Limb (tissue), 2 donors: ENCODE results near the gene SOX8.

Source experiments
- DNase-seq, 2 donors: peaks; one replicate each; pipeline ENCODE4 v3.0.0-alpha.2; 2016; ENCODE audit errors: extremely low spot score in 2 of 2

Gene SOX8

DNA sequence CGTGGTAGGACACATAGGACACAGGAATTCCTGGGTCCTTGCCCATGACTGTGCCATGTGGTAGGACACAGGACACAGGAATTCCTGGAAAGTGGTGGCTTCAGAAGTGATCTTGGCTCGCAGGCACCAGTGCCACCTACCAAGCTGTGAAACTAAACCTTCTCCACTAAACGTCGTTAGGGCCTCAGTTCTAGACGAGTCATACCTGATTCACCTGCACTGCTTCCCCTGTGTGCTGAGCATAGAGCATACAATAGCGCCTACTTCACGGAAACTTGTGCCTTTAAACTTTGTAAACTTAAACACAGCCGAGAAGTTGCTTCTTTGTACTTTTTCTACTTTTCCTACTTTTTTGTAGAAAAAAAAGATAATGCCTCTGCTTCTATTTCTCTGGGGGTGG lies 4.8 kb downstream of the SOX8 start:
- DNase-seq = no peak

DNA sequence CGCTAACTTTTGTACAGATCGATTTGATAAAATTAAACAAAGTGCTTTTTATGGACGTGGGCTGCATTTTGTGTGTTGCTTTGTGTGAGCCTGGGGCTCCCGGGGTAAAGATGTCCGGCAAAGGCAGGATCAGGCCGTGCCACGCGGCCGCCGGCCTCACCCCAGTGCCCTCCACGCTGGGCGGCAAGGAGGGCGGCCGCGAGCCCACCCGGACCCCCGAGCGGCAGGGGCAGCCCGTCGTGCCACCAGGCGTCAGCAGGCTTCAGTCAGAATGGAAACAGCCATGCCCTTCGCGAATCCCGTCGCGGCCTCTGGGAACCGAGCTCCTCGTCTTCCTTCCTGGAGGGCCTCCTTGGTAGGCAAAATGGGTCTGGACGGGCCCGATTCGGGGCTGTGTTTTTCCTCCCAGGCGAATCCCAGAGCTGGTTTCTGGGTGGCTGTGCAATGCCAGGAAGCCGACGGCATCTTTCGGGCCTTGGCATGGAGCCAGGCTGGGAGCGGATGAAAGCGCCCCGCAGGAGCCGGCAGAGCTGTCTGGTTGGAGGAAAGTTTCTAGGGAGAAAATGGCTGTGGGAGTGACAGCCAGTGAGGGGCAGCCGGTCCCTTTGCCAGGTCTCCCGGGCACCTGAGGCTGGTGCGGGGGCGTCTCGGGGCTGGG lies 5.5 kb downstream of the SOX8 start:
- DNase-seq = peak in 1 of 2 donors; percentile 80

DNA sequence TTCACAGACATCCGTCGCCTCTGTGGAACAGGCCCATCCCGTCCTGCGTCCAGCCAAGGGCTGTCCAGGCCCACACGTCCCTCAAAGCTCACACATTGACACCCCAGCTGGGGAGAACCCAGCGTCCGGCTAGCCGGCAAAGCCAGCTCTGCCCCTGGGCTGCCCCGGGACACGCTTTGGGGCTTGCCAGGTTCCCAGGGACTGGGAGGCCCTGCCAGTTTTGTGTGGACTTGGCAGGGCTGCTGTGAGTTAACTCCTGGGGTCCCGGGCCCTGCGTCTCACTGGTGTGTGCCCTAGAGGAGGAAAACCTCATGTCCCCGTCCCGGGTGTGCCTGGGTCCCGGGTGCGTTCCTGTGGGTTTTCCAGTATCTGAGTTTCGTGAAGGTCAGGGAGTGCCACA lies 6.3 kb downstream of the SOX8 start:
- DNase-seq = peak in 1 of 2 donors; percentile 64

DNA sequence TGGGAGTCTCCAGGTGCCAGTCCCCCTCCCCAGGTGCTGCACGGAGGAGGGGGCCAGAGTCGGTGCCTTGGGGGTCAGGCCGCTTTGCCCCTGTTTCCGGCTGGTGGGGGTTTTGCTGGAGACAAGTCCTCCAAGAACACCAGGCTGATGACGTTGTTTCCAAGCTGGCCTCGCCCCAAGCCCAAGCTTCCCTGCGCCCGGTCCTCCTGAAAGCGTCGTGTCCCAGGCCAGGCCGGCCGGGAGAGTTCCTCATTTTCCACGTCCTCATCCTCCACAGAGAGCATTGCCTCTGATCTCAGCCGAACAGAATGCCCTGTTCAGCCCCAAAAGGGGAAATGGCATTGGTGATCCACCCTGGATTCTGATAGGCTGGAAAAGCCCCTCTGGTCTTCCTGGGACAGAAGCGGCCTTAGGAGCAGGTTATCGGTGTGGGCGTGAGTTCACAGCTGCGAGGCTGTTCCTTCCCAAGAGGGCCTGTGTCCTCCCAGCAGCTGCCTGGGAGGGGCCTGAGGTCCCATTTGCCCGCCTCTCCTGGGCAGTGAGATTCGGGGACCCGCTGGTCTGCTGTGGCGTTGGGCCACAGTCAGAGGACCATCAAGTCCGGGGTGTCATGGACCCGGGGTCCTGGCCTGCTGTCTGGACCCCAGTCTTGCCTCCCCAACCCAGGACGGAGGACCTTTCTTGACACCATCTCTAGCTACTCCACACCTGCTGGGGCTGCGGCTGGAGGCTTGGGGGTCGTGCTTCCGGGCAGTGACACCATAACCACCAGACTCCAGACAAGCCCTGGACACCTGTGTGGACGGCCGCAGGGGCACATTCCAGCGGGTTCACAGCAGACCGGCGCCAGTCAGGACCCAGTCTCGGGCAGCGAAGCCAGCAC lies 7.1 kb downstream of the SOX8 start:
- peak in 1 of 2 donors; percentile 28 for DNase-seq

DNA sequence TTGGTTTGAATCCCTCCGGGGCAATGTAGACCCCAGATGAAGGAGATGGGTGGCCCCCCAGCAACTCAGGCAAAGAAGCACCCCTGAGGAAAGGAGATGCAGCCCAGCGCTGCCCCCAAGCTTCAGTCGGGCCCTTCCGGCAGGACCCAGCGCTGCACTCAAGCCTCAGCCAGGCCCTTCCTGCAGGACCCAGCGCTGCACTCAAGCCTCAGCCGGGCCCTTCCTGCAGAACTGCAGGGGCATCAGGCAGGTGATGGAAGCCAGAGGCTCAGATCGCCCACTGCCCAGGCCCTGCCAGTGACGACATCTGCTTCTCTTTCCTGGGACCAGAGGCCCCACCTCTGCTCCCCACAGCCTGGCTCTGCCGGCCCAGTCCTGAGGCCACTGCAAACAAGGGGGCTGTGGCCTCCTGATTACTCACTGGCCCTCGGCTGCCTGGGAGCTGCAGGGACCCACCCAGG lies 7.8 kb downstream of the SOX8 start:
- no peak for DNase-seq

DNA sequence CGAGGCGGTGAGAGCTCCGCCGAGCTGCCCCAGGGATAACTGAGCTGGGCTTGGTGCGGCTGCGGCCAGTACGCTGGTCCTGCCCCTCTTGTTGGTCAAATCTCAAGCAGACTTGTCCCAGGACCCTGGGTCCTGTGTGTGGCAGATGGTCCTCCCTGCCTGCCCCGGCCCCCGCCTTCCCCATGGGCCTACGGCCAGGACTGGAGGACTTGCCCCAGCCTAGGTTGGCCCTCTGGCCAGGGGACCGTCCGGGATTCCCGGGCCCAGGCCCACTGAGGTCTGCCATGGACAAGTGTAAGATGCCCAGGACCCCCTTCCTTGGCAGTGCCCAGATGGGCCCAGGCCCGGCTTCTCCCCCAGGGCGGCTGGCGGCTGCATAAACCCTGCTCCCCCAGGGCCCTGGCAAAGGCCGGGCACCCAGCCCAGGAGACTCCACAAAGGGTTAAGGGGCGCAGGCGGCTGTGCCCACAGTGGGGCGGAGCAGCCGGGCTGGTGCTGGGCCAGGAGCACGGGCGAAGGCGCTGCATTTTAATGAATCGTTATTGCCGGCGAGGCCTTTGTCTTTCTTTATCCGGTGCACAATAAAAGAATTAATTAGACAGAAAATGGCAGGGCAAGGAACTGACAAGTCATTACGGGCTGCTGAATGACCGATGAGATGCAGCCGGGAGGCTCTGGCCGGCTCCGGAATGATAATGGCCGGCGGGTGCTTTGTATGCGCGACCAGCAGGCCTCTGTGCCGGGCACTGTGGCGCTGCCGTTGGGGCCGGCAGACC lies 9.1 kb downstream of the SOX8 start:
- no peak for DNase-seq

DNA sequence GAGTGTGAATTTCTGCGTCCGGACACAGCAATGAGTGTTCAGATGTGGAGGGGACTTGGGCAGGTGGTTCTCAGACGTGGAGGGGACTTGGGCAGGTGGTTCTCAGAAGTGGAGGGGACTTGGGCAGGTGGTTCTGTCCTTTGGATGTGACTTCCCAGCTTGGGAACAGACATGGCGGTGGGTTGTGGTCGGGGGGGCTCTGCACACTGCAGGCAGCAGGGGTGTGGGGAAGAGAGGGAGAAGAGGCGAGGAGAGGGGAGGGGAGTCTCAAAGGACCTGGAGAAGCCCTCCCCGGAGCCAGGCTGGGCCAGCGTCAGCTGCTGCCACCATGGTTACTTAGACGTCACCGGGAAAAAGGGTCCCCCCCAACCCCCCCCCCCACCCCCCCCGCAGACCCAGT lies 9.8 kb downstream of the SOX8 start:
- no peak for DNase-seq

DNA sequence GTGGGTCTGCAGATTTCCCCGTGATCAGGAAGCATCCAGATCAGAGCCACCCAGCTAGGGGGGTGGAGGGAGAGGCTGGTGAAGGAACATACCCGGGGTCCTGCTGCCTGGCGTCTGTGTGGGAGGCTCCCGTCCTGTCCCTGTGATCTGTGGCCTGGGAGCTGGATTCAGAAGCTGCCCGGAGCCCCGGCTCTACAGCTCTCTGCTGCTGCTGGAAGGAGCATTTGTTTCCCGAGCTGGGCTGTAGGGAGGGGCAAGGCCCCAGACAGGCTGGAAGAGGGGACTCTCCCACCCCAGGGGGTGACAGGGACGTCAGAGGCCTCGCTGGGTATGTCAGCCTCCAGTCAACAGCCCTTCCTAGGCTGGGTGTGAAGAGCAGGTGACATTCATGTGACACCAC lies 10.2 kb downstream of the SOX8 start:
- no peak for DNase-seq

DNA sequence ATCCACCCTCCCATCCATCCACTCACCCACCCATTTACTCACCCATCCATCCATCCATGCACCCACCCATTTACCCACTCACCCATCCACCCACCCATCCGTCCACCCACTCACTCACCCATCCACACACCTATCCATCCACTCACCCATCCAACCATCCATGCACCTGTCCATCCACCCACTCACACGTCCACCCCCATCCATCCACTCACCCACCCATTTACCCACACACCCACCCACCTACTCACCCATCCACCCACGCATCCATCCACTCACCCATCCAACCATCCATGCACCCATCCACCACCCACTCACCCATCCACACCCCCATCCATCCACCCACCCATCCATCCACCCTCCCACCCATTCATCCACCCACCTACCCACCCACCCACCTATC lies 12.2 kb downstream of the SOX8 start:
- no peak for DNase-seq

DNA sequence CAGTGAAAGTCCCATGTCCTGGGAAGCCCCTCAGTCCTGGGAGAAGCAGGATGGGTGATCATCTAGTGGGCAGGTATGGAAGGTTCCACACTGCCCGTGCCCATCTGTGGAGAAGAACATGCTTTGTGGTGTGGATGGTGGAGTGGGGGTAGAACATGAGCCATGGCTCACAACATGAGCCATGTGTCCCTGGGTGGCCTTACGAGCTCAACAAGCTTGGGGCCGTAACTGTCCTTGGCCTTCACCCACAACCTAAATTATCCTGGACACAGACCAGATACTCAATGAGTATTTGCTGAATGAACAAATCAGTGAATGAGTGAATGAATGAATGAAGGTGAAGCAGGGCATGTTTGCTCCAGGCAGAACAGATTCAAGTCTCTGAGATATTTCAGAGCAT lies 13.5 kb downstream of the SOX8 start:
- no peak for DNase-seq

DNA sequence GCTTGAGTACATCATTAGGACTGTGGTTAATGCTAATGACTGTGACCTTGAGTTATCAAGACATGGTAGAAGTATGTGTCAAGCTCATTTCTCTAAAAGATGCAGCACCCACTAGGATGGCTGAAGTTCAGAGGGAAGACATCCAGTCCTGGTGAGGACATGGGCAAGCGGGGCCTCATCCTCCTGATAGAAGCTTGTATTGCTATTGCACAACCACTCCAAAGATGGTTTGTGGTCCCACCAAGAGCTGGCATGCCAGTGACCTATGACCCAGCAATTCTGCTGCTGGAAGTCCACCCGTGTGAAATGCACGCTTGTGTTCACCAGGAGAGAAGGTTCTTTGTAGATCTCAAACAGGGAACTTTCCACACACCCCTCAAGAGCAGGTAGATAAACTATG lies 14.2 kb downstream of the SOX8 start:
- DNase-seq = no peak

DNA sequence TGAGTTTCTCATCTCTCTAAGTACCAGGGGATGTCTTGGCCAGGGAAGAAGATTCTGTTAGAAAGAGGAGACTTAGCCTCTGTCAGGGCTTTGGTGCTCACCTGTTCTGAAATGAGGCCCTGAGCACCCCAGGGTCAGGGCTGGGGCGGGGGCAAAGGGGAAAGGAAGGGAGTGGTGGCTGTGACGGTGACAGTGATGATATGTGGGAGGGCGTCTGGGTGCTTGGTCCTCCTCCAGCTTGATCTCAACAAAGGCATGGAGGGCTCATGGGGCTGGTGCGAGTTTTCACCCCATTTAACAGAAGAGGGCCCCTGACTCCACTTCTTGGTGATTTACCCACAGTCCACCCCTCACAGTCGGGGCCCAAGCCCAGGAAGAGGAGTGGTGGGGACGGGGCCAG lies 15.1 kb downstream of the SOX8 start:
- DNase-seq = no peak

DNA sequence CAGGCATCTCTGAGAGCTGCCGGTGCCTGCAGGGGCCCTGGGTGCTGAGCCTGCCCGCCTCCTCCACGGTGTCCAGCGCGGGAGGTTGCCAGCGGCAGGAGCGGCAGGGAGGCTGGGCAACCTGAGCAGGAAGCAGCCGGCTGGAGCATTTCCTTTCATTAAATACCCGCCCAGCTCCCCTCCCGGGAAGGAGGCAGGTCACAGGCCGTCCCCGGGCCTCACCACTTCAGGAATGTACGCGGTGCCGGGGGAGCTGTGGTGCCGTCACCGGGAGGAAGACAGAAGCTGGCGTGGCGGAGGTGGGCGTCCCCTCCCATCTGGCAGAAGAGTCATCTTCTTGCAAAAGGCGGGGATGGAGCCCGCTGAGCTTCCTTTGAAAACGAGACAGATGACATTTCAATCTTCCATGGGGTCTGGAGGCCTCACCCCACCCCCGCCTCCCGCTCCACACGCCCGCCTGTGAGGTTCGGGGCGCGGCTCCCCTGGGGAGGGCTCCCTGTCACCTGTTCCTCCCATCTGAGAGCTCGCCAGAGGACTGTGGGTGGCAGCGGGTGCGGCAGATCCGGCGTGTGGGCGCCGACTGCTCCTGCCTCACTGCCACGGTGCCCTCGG lies 16.0 kb downstream of the SOX8 start:
- peak in 1 of 2 donors; percentile 74 for DNase-seq

DNA sequence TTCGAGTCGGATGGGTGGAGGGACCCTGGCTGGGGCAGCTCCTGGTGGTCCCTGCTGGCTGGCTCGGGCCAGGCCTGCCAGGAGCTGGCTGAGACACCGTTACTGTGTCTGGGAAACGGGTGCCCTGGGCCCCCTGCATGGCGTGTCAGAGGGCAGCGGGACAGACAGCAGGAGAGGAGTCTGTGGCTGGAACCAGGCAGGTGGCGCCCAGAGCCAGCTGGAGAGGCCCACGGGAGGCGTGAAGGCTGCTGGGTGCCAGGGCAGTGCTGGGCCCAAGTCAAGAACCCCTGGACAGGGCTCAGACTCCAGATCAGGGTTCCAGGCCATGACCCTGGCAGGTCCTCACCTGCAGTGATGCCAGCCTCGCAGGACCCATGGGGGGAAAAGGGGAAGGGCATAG lies 16.6 kb downstream of the SOX8 start:
- DNase-seq = no peak

DNA sequence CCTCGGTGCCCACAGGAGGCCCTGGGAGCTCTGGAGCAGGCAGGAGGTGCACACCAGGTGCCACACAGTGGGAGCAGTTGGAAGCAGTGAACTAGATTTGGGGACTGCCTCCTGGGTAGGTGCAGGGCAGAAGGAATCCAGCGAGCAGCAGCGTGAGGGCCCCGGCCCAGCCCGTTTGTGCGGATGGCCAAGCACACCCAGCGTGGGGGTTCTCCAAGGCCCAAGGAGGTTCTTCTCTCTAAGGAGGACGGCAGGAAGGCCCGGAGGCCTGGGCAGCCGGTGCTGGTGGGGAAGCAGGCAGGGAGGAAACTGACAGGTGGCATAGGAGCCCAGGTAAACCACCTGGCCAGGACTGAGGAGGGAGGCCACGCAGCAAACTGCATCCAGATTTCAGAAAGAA lies 17.0 kb downstream of the SOX8 start:
- no peak for DNase-seq

DNA sequence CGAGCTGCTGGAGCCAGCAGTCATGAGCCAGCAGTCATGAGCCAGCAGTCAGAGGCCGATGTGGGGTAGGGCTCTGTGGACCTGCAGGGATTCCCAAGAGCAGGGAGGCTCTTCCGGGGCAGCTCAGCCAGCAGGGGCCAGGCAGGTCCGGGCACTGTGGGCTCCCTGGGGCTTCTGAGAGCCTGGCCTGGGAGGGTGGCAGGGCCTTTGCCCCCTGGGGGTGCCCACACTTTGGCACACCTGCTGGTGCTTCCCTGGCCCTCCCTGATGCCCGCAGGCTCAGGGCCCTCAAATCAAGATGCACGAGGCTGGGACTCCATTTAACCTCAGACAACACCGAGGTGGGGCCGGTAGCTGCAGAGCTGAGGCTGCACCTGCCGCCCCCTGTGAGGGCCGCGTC lies 18.1 kb downstream of the SOX8 start:
- no peak for DNase-seq

DNA sequence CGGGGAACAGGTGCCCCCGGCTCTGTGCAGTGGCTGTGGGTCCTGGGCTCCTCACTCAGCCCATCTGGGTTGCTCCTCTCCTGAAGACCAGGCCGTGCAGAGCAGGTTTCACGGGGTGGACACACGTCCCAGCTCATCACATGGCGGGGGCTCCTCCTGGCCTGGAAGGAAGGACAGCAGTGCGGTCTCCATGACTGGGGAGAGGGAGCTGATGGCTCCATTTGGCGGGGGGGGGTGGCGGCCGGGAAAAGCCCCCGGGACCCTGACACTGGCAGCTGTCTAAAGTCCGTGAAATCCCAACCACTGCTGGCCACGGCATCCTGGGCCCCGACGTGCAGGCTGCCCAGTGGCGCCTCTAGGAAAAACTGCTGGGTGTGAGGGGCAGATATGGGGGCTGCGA lies 19.0 kb downstream of the SOX8 start:
- DNase-seq = no peak

DNA sequence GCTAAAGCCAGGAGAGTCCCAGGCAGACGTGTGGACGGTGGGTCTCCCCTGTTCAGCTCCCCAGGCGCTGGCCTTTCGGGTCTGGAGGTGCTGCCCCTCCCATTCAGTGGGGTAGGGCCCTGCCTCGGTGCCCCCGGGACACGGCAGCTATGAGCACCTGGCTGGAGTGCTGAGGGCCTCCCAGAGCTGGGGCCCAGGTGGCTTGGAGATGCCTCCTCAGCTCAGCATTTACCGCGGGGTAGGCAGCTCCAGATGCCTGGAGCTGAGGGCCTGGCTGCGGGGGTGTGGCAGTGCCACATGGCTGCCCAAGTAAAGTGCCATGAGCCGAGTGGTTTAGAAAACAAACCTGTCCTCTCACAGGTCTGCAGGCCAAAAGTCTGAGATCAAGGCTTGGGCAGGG lies 19.5 kb downstream of the SOX8 start:
- DNase-seq = no peak

DNA sequence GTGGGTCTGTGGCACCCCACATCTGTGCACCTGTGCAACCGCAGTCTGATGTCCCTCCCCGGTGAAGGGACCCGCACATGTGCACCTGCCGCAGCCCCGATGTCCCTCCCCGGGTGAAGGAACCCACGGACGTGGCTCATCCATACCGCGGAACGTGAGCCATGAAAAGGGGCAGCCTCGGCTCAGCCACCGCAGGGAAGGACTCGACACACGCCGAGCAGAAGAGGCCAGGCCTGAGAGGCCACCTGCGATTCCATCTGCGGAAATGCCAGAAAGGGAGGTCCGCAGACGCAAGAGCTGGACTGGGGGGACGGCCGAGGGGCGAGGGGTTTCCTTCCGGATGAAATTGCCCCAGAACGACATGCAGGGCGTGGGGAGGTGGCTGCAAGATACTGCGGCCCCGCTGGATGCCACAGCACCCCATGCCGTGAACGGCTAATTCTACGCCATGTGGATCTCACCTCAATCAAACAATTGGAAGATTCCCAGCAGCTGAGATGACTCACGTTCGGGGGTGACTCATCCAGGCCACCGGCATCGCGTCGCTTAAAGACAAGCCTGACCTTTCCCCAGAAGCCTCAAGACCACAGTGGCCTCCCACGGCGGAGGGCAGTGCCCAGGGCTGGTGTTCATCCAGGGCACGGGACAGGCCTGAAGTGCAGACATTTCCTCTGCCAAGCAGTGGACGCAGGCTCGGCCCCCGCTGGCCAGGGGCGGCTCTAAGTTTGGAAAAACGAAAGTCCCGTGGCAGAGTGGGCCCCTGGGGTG lies 21.0 kb downstream of the SOX8 start:
- DNase-seq = no peak

DNA sequence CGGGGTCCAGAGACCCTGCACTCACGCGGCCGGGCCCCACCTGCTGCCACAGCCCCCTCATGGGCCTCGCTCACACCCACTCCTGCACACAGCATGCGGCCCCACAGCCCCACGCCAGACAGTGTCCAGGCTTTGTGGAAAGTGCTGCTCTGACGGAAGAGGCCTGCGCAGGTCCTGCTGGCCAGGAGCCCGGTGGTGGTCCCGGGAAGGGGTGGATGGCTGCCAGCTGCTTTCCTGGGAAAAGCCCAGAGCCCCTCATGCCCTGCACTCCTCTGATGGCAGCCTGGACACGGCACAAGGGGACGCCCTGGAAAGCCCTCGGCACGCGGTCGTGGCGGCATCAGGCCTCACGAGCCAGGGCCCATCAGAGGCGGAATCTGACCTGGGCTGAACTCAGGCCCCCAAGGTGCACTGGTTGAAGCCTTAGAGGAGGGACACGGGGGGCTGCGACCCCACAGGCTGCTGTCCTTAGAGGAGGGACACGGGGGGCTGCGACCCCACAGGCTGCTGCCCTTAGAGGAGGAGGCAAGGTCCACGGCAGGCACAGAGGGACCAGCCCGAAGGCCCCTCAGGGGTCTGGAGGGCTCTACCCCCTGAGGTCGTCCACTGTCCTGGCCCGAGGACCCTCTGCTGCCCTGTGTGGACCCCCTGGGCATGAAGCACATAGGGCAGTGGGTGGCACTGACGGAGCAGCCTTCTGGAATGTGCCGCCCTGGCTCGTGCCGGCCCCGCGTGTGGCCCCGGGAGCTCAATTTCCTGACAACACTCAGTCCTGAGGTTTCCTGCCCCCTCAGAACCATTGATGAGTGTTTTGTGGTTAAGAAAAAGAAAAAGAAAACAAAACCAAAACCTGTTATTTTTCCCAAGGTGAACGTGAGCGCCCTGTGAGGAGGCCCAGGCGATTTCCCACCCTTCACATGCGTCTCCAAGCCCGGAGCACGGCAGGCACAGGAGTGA lies 22.1 kb downstream of the SOX8 start:
- no peak for DNase-seq
